IPS-11a (cell line): Measurements from ENCODE around the gene RIMS1.

Experiments used
- H3K4me3 ChIP-seq: one replicate; pipeline ENCODE4 v1.5.1; 2013; ENCODE audit warnings: low read depth, low read length, control low read depth

Gene RIMS1

DNA sequence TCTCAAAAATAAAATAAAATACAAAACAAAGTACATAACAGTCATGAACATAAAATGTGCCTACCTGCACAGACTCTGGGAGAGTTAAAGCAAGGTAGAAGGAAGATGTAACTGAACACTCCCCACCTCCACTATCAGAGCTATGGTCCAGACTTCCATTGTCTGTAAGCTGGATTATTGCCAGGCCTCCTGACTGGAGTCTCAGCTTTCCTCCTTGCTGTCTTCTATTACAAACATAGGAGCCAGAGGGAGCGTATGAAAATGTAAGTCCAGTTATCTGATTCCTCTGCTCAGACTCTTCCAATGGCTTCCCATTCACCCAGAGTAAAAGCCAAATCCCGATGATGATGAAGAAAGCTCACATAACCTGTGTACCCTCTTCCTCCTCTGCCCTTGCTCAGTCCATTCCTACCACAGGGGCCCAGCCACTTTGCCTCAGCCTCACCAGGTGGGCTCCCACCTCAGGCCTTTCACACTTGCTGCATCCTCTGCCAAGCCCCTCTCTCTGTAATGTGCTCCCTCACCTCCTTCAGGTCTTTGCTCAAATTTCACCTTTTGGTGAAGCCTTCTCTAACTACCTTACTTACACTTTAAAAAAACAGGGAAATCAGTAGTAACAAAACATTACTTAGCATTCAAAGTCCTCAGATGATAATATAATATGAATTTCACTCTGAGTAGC, 194.1 kb downstream of the RIMS1 start:
- no peak overlapping the region for H3K4me3 ChIP-seq

DNA sequence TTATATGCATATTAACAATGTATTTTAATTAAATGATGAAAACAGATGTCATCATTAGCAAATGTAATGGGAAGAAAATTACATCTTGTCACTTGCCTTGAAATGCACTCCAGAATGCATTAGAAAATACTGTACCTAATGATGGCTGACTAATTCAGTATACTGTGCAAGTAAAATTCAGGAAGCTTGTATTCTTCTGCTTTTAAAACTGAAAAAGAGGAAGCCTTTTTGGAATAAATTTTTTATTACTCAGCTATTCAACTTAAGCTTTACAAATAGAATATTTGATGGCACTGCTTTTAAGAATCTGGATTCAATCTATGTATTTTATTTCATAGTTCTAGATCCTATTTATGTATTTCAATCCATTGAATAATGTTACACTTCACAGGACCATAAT, 195.5 kb downstream of the RIMS1 start:
- H3K4me3 ChIP-seq: no peak overlapping the region

DNA sequence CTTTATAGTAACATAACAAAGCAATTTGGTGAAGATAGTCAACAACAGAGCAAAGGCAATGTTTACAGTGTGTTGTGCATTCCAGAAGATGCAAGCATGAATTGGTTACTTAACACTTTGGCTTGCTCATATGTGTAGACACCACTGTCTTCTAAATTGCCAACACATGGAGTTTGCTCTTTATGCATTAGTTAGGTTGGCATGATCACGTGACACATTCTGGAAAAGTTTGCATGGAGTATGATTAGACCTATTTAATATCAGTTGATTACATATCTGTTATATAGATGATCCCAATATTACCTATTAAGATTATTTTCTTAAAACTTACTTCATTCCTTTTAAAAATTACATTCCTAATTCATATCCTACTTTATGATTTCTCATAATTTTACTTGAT, 197.6 kb downstream of the RIMS1 start:
- no peak overlapping the region for H3K4me3 ChIP-seq

DNA sequence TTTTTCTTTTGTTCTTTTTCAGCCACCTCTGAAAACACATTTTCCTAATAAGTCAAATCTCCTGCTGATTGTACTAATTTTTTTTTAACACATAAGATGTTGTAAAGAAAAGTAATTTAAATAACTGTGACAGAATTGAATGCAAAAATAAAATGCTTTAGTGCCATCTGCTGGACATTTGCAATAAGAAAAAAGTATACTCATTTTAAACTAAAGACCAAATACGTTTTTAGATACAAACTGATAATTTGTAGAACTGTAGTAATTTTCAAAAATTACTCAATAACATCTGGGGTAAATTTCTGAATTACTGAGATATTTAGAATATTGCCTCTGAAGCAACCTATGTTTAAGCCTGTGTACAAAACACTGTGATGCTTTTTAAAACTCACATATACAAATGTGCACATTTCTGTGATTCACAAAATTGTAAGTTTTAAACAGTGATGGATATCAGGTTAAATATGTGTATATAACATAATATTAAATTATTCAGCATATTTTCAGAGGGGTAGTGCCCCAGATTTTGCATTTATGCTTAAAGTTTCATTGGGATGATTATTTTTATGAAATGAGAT, 198.7 kb downstream of the RIMS1 start:
- H3K4me3 ChIP-seq: no peak overlapping the region

DNA sequence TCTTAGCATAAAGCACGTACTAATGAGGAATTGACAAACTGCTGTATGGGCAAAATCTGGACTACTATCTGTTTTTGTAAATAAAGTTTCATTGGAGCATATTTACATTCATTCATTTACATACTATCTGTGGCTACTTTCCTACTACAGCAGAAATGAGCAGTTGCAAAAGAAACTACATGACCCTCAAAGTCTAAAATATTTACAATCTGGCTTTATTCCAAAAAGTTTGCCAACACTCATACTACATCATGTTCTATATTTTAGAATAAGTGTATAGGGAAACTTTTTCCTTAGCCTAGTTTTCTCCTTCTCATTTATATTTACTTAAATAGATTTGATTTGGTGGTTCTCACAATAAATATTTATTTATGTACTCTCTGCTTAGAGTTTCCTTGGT, 208.2 kb downstream of the RIMS1 start:
- H3K4me3 ChIP-seq: no peak overlapping the region

DNA sequence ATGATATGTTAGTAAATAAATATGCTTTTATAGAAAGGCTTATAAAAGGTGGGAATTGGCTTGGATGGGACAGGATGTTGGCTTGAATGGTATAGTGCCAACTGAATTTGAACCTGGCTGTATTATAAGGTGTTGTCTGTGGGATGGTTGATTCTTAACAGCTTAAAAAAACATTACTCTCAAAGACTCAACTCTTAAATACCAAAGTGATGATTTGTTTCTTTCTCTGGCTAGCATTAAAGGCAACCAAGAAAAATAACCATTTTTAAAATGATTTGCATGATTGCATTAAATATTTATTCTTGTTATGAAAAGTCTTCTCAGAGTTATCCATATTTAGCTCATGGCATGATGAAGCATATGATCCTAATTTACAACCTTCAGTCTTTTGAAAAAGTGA, 216.2 kb downstream of the RIMS1 start:
- no peak overlapping the region for H3K4me3 ChIP-seq

DNA sequence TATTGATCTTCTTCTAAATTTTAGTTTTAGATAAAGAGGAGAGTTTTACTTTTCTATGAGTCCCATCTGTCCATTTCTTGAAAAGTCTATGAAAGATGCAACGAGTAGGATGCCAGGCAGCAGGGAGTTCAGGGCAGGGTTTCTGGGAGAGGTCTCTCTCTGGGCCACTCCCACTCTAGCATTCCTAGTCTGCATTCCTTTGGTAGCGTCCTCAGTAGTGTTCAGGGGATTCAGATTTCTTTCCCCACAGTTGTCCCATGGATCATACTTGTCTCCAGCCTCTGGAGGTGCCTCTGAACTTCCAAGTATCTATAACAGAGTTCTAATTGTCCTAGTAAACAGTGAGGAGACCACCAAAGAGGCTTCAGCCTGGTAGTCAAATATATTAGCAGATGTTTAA, 225.3 kb downstream of the RIMS1 start:
- H3K4me3 ChIP-seq: no peak overlapping the region

DNA sequence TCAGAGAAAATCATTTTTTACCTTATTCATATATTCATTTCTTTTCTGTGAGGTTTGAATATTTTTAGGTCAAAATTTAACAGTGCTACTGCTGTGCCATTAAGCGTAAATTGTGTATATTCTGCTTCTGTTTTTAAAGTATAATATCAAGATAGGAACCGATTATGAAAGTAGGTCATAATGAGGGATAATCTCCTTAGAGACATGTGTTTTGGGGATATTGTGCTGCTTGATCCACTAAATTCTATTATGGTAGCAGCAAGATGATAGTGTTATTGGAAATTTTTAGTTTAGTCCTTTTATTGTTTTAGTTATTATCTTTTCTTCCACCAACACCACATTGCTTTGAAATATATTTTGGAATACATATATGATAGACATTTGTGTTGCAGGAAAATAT, 244.0 kb downstream of the RIMS1 start:
- no peak overlapping the region for H3K4me3 ChIP-seq

DNA sequence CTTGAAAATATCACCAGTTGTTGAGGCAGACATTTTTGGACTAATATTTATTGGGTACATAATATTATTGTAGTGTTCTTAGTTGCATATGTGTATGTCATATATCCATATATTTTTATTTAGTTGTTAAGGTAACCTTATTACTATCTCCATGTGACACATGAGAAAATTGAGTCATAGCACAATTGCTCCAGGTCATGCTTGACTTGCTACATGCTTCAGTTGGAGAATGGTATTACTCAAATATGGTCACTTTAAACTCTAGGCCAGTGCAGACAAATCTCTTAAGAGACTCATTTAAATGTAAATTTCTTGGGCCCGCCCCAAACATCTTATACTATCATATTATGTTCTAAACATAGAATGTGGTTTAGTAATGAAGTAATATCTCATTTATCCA, 246.1 kb downstream of the RIMS1 start:
- no peak overlapping the region for H3K4me3 ChIP-seq

DNA sequence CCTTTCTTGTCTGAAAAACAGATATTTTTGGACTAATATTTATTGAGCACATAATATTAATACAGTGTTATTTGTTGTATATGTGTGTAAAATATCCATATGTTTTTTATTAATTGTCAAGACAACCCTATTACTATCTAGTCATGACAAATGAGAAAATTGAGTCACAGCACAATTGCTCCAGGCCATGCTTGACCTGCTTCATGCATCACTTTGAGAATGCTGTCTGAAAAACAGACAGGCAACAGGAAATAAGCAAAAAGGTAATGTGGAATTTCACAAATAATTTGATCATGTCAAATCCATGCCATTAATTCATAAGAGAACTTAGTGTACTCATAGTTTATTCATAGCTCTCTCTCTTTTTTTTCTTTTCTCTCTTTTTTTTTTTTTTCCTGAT, 246.5 kb downstream of the RIMS1 start:
- no peak overlapping the region for H3K4me3 ChIP-seq

DNA sequence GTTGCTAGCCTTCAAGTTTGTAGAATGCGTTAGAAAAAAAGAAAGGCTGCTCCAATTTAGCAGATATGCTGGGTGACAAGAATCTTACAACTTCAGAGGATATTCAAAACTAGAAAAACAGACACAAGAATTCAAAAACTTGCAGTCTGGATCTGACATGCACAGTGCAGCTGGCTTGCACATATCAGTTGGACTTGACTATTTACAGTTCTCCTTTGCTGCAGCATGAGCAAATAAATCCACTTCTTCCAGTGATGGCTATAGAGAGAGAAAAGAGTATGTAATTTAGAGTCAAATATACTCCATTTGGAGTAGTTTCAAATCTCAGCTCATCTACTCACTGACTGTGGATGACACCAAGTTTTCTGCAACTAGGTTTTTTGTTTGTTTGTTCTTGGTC, 247.0 kb downstream of the RIMS1 start:
- no peak overlapping the region for H3K4me3 ChIP-seq

DNA sequence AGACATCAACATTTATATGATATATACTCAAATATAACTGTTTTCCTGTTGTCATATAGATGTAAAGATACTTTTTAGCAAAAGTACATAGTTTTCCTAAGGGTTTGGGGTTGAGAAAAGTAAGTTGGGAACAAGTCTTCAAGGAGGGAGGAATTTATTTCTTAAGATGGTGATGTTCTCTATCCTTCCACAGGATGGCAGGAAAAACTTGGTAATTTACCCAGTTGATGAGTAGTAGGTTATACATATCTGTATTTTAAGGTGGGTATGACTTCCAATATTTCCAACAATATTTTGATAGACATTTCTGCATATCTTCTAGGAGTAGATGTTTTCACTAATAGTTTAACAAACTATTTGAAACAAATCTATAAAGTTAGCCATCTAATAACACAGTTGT, 254.4 kb downstream of the RIMS1 start:
- no peak overlapping the region for H3K4me3 ChIP-seq

DNA sequence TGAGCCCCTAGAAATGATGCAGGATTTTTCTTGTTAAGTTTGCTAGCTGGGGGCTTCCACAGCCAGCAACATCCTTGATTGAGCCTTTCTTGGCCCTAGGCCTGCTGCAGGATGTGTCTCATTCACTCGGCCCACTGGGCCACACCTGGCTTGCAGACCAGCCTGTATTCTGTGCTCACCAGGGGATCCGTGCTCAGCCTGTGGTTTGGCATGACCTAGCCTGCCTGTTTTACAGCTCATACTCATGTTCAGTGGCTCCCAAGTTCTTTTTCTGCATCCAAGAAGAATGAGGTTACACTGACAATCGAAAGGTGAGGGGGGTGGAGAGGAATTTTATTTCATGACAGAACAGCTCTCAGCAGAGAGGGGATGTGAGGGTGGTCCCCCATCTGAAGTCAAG, 263.4 kb downstream of the RIMS1 start:
- no peak overlapping the region for H3K4me3 ChIP-seq

DNA sequence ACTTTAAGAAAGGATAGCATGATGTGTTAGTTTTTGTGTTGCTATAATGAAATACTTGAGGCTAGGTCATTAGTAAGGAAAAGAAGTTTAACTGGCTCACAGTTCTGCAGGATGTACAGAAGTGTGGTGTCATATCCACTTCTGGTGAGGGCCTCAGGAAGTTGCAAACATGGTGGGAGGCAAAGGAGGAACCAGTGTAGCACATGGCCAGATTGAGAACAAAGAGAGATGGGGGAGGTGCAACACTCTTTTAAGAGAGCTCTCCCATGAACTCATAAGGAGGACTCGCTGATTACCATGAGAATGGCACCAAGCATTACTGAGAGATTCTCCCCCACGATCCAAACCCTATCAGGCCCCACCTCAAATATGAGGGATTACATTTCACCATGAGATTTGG, 265.4 kb downstream of the RIMS1 start:
- no peak overlapping the region for H3K4me3 ChIP-seq

DNA sequence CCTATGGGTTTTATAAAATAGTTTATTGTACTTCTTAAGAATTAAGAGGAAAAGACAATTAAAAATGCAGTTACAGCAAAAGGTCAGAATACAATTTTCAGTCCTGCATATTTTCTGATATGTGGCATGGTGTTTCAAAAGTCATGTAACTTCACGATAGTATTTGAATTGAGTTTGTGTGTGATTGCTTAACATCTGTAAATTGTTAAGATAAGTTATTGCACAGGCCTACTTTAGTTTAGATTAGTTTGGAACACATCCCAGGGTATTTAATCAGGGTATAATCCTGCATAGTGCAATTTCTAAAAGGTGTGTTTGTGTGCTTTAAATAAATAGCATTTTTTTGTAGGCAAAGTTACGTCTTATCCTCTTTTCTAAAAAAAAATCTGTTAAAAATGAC, 289.6 kb downstream of the RIMS1 start:
- H3K4me3 ChIP-seq: no peak overlapping the region

DNA sequence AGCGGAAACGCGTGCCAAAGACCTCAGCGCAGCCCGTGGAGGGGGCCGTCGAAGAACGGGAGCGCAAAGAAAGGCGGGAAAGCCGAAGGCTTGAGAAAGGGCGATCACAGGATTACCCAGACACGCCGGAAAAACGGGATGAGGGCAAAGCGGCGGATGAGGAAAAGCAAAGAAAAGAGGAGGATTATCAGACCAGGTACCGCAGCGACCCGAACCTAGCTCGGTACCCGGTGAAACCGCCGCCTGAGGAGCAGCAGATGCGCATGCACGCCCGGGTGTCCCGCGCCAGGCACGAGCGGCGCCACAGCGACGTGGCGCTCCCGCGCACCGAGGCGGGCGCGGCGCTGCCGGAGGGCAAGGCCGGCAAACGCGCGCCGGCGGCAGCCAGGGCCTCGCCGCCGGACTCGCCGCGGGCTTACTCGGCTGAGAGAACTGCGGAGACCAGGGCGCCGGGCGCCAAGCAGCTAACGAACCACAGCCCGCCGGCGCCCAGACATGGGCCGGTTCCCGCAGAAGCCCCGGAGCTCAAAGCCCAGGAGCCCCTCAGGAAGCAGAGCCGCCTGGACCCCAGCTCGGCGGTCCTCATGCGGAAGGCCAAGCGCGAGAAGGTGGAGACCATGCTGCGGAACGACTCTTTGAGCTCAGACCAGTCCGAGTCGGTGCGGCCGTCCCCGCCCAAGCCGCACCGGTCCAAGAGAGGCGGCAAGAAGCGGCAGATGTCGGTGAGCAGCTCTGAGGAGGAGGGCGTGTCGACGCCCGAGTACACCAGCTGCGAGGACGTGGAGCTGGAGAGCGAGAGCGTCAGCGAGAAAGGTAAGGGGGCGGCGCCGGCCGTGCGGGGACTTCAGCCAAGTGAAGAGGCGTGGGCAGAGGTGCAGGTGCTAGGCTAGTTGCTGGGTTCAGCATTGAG, 296.2 kb downstream of the RIMS1 start:
- H3K4me3 ChIP-seq: peak overlapping the region; percentile 20

DNA sequence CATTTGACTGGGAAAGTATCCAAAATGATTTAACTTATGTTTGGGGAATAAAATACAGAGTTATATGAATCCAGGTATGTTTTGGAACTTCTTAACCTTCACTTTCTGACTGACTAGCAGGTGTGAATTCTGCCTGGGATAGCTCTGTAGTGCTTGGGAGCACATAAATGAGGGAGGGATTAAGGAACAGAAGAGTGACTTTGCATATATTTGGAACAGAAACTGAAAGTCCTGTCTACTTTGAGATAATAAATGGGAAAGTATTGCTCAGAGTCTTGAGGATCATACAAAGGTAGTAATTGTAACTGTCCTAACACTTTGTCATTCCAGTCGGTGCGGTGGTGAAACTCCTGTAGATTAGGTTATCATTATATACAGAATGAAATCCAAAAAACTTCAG, 317.6 kb downstream of the RIMS1 start:
- H3K4me3 ChIP-seq: no peak overlapping the region

DNA sequence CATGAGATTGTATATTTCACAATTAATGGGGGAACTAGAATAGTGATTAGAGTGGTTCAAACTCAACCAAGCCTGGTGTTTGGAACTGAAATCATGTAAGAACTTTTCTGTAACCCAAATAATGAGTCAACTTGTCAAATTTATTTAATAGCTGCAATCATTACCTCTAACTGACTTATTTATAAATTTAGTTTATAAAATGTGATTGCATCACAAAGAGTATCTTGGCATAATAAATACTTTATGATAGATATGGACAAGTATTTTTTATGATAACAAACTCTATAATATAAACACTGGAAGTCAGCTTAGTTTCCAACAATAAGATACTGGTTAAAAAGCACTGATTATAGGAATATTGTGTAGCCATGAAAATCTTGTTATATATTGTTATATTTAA, 319.1 kb downstream of the RIMS1 start:
- H3K4me3 ChIP-seq: no peak overlapping the region

DNA sequence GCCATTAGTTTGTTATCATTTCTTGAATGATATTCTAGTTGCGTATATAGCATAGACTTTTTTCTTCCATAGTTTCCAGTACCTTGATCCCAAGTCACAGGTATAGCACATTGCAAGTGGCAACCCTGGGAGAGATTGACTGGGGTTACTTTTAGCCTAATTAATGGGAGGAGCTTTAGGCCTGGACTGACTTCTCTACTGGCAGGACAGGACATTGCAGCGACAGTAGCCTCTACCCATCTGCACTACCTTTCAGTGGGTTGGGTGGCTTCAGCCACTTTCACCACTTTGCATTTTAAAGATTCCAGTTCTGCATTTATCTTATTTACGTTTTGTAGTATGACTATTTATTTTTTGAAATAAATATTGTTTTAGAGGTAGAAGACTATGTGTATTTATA, 320.3 kb downstream of the RIMS1 start:
- no peak overlapping the region for H3K4me3 ChIP-seq

DNA sequence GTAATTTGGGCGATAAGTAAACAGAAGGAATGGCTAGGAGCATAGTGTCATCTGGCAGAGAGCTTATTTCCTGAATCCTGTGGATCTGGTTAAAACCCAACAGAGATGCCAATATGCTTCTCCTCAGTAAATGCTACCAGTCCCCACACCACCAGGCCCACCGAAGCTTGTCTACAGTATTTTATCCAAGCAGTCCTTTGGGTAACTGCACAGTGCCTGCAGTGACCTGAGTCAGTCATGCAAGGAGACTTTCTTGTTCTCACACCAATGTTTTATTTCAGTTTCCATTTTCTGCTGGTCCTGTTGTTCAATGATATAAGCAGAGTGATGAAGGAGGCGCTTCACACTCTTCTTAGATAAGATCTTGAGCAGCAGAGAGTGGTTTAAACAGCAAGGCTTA, 326.3 kb downstream of the RIMS1 start:
- no peak overlapping the region for H3K4me3 ChIP-seq

DNA sequence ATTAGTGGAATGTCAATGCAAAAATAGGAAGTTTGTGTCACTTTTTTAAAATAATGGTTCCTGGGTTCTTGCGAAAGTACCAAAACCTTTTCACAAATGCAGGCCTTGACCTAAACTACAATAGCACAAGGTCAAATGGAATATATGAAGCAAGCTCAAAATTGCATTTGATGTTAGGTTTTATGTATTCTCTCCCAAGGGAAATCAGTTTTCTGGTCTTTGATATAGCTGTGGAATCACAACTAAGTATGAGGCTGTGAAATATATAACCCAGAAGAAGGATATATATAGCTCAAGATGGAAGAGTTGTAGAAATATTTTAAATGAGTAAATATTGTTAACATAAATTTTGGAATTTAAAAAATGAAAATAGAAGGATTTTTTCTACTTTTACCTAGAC, 327.3 kb downstream of the RIMS1 start:
- H3K4me3 ChIP-seq: no peak overlapping the region
